ENCODE results near the gene NFAM1.

Gene NFAM1

GRCh38 chr22:42383851-42384417 lies 48.3 kb downstream of the NFAM1 start:
- no peak for DNase-seq (ENCODE audit: low spot score)

GRCh38 chr22:42383287-42383686 lies 48.9 kb downstream of the NFAM1 start:
- DNase-seq (ENCODE audit: low spot score), result no peak

GRCh38 chr22:42380769-42381551 lies 51.2 kb downstream of the NFAM1 start:
- DNase-seq (ENCODE audit: low spot score), result no peak

- no peak for DNase-seq (ENCODE audit: low spot score)
Measured at GRCh38 chr22:42379966-42380537, 52.2 kb downstream of the NFAM1 start.

GRCh38 chr22:42376711-42377554 lies 55.3 kb downstream of the NFAM1 start:
- DNase-seq (ENCODE audit: low spot score), result no peak

GRCh38 chr22:42375982-42376381 lies 56.2 kb downstream of the NFAM1 start:
- no peak for DNase-seq (ENCODE audit: low spot score)

- DNase-seq (ENCODE audit: low spot score), result no peak
Measured at GRCh38 chr22:42372976-42373375, 59.2 kb downstream of the NFAM1 start.

GRCh38 chr22:42371501-42371900 lies 60.7 kb downstream of the NFAM1 start:
- DNase-seq (ENCODE audit: low spot score), result no peak

- DNase-seq (ENCODE audit: low spot score), result no peak
Measured at GRCh38 chr22:42371099-42371498, 61.1 kb downstream of the NFAM1 start.

- peak; percentile 88 for DNase-seq (ENCODE audit: low spot score)
Measured at GRCh38 chr22:42369250-42370041, 62.8 kb downstream of the NFAM1 start.

- DNase-seq (ENCODE audit: low spot score), result peak; percentile 5
Measured at GRCh38 chr22:42368379-42369249, 63.6 kb downstream of the NFAM1 start.

- no peak for DNase-seq (ENCODE audit: low spot score)
Measured at GRCh38 chr22:42367980-42368378, 64.2 kb downstream of the NFAM1 start.

- DNase-seq (ENCODE audit: low spot score), result no peak
Measured at GRCh38 chr22:42366806-42367581, 65.2 kb downstream of the NFAM1 start.

- DNase-seq (ENCODE audit: low spot score), result no peak
Measured at GRCh38 chr22:42365942-42366695, 66.1 kb downstream of the NFAM1 start.

- DNase-seq (ENCODE audit: low spot score), result no peak
Measured at GRCh38 chr22:42365111-42365865, 66.9 kb downstream of the NFAM1 start.

GRCh38 chr22:42364604-42365110 lies 67.5 kb downstream of the NFAM1 start:
- no peak for DNase-seq (ENCODE audit: low spot score)

GRCh38 chr22:42363892-42364291 lies 68.3 kb downstream of the NFAM1 start:
- DNase-seq (ENCODE audit: low spot score), result no peak

GRCh38 chr22:42361523-42361922 lies 70.7 kb downstream of the NFAM1 start:
- DNase-seq (ENCODE audit: low spot score), result no peak

All from CD4-positive, alpha-beta T cell treated with Interleukin-6 at 100 ng/mL for 8 hours (primary cell).